Activated T-helper 1 cell treated with anti-CD3 and anti-CD28 coated beads, Interleukin-12 subunit alpha, Interleukin-12 subunit beta, Interleukin-2, Interleukin-4 antibody, amounts not matched to agents 30 ng/mL and 10 ng/mL and 1 ng/mL, durations not matched to agents 14 hours and 24 hours and 36 hours (primary cell): ENCODE measurements around the gene RIC1. TPM values are rescaled to one million over a fixed set of nuclear protein-coding genes. Genes with fewer than 3 reads are reported as not detected.
A peak's percentile ranks its signal among the peaks of the same experiment; 100 is the strongest.

ENCODE experiments used
- DNase-seq: peaks from one replicate; pipeline ENCODE4 v3.0.0; 2021; ENCODE audit warnings: low spot score
- H3K27ac Mint-ChIP-seq: one replicate; pipeline ENCODE4 v1.8.0; 2021; ENCODE audit warnings: mild to moderate bottlenecking, mixed read lengths
- H3K27me3 Mint-ChIP-seq: one replicate; pipeline ENCODE4 v1.8.0; 2022; ENCODE audit warnings: mild to moderate bottlenecking, moderate library complexity, mixed read lengths; ENCODE audit not compliant: insufficient read depth
- H3K36me3 Mint-ChIP-seq: one replicate; pipeline ENCODE4 v1.8.0; 2021; ENCODE audit warnings: low read depth, mixed read lengths
- H3K4me1 Mint-ChIP-seq: one replicate; pipeline ENCODE4 v1.8.0; 2021; ENCODE audit warnings: low read depth, mixed read lengths
- H3K4me3 Mint-ChIP-seq: one replicate; pipeline ENCODE4 v1.8.0; 2021; ENCODE audit warnings: mild to moderate bottlenecking, moderate library complexity, mixed read lengths
- H3K9me3 Mint-ChIP-seq: one replicate; pipeline ENCODE4 v1.8.0; 2021; ENCODE audit warnings: mixed read lengths
- intact Hi-C: fragments of 100-400 bp; cut with micrococcal nuclease; formaldehyde crosslinking; loops from one replicate; pipeline ENCODE4 v1.15.1; 2024
- total RNA-seq: library from RNA; stranded (reverse); gene quantifications from 2 replicates; pipeline ENCODE4 v1.2.3, GENCODE V29; 2022

RIC1 gene
- total RNA-seq, 1 donor from 2014 or later: 20.9 TPM

DNA sequence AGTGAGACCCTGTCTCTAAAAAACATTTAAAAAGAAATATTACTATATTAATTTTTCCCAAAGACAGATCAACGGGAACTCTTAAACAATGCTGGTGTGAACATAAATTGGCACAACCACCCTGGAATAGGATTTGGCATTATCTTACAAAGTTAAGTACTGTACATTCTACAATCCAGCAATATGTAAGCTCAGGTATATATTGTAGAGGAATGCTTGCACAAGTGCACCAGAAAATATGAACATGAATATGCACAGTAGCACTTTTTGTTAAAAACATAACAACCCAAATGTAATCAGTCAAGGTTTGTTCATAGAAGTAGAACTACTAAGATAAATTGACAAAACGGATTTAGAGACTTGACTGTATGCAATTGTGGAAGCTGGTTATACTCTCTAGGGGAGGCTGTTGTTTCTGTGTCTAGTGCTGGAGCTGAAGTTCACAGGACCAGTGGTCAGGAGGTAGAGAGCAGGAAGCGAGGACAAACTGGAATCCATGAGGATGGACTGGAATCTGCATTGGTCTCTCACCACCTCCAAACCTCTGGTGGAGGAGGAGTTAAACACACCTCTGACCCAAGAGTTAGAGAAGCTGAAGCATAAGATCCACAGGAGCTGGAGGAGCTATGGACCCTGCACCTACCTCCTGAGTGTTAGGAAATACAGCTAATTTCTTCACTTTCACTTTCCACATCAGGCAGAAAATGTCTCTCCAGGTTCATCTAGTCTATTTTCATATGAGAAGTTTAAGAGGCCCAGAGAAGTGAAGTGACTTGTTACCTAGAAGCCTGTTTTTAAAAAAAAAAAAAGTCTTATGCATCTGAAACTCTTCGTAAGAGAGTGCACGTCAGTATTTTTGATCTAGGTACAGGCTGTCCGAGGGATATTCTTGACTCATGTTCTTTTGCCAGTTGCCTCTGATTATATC, 20.3 kb upstream of the RIC1 start:
- Mint-ChIP-seq H3K9me3 (no peaks in the 10 kb centered on the region), H3K4me1 (peaks cover 18% of the 10 kb centered on the region), H3K36me3 (peaks cover 2% of the 10 kb centered on the region), H3K4me3 (peak overlapping the region; percentile 54), H3K27ac (peak overlapping the region; percentile 9), H3K27me3 (no peaks in the 10 kb centered on the region)
- intact Hi-C loops: loop anchor here (2.0 to 10.0 kb wide), 2 partner anchors 16 to 304 kb away; partner anchors contain the start of gene RLN2
- no peak for DNase-seq

DNA sequence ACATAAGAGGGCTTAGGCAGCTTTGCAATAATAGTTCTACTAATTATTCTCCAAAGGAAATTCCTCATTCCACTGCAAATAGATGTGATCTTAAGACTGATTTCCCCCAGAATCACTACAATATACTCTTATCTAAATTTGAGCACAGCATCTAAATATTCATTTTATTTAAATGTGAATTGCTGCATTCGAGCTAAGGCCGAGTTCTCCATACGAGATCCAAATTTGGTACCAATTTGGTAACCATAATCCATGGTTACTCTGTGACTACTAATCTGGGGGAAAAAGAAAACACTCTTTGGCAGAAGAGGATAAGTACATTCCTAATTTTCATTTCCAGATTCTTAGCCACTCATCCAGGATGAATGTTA, 19.7 kb upstream of the RIC1 start:
- Mint-ChIP-seq H3K27ac (no peak overlapping the region), H3K27me3 (no peaks in the 10 kb centered on the region), H3K4me3 (peak overlapping the region; percentile 54)

DNA sequence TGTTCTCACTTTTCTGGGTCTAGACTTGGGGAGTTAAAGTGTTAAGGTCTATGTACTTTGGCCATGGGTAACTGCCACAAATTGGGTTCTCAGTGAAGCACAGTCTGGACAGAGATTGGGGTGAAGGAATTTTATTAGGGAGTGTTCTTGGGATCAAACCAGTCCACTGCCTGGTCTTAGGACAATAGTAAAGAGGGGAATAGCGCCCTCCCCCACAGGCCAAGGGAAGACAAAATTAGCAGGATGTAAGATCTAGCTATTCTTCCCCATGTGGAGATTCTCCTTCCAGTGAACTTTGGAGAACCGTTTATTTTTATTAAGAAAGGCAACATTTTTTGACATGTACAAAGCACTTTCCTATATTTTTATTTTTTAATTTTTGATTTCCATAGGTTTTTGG, 18.4 kb upstream of the RIC1 start:
- H3K4me1 Mint-ChIP-seq: peaks cover 18% of the 10 kb centered on the region
- no peaks in the 10 kb centered on the region for H3K9me3 Mint-ChIP-seq
- H3K4me3 Mint-ChIP-seq: no peak overlapping the region
- intact Hi-C loops: no loop called here
- no peak overlapping the region for H3K27ac Mint-ChIP-seq
- H3K27me3 Mint-ChIP-seq: no peaks in the 10 kb centered on the region
- peaks cover 2% of the 10 kb centered on the region for H3K36me3 Mint-ChIP-seq
- no peak for DNase-seq

More for the DNA sequence above, 19.7 kb upstream of the RIC1 start:
- Mint-ChIP-seq H3K4me1 (peaks cover 18% of the 10 kb centered on the region), H3K9me3 (no peaks in the 10 kb centered on the region), H3K36me3 (peaks cover 2% of the 10 kb centered on the region)
- DNase-seq: no peak
- intact Hi-C loops: loop anchor here (2.0 to 10.0 kb wide), 2 partner anchors 16 to 304 kb away; partner anchors contain the start of gene RLN2

DNA sequence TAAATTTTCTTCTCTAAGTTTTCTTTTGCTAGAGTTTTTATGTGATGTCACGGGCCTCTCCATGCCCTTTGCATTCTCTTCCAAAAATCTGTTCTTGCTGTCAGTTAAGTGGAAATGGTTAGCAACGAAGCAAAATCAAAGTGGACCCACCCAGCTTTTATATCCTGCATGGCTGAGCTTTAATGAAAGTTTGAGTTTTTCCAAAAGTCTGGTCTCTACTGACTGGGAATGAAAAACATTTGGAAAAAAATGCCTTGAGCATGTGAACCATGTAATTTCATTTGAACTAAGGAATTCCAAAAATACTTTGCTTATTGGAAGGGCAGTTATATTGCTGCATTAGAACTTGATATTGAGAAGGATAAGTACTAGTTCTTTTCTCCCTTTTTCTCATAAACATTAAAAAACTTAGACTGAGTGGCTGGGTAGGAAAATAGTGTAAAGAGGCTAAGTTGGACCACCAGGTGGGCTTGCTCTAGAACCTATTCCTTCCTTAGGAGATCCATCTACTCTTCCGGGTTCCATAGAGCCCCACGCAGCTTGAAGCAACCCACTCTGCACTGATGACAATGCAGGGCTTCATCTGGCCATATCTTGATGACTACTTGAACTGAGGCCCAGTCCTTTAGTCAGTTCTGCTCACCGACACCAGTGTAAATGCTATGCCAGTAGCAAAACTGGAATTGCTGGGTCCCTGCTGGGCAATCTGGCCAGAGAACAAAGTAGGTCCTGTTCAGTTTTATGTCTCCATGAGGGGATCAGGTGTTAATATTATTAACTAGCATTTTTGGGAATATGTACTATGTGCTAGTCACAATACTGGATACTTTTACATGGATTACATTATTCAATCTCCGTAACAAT, 17.4 kb upstream of the RIC1 start:
- intact Hi-C loops: no loop called here
- Mint-ChIP-seq H3K4me1 (peaks cover 18% of the 10 kb centered on the region), H3K4me3 (no peak overlapping the region), H3K36me3 (peaks cover 5% of the 10 kb centered on the region), H3K9me3 (no peaks in the 10 kb centered on the region), H3K27me3 (no peaks in the 10 kb centered on the region), H3K27ac (no peak overlapping the region)
- no peak for DNase-seq

DNA sequence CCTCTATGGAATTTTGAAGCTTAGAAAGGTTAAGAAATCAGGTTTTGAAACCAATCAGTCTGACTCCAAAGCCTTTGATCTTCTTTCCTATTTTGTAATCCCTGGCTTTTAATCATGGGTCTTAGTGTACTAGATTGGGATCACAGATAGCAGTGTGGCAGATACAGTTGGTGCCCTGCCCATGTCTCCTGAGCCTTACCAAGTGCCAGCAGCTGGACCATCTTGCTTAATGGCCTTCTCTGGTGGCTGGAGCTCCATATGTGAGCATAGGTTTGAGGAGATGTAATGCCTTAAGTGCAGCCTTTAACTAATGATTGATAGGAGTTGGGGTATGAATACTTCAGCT, 16.7 kb upstream of the RIC1 start:
- DNase-seq: no peak

DNA sequence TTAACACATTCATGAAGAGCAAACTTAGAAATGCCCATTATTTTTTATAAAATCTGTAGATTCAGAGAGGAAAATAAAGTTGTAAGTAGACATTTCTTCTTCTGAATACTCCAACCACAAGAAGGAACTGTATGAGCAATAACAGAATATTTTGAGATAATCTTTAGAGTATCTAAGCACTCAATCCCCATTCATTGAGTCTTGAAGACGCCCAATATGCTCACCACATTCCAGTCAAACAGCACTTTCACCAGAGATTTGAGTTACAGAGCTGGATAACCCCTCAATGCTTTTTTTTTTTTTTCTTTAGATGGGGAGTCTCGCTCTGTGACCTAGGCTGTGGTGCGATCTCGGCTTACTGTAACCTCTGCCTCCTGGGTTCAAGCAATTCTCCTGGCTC, 14.7 kb upstream of the RIC1 start:
- no peaks in the 10 kb centered on the region for H3K27me3 Mint-ChIP-seq
- H3K4me1 Mint-ChIP-seq: peaks cover 23% of the 10 kb centered on the region
- no peaks in the 10 kb centered on the region for H3K9me3 Mint-ChIP-seq
- no peak overlapping the region for H3K27ac Mint-ChIP-seq
- peaks cover 5% of the 10 kb centered on the region for H3K36me3 Mint-ChIP-seq
- intact Hi-C loops: no loop called here
- no peak for DNase-seq
- no peak overlapping the region for H3K4me3 Mint-ChIP-seq

More for the DNA sequence above, 16.7 kb upstream of the RIC1 start:
- no peaks in the 10 kb centered on the region for H3K9me3 Mint-ChIP-seq
- H3K4me1 Mint-ChIP-seq: peaks cover 20% of the 10 kb centered on the region
- no peak overlapping the region for H3K27ac Mint-ChIP-seq
- H3K27me3 Mint-ChIP-seq: no peaks in the 10 kb centered on the region
- peaks cover 3% of the 10 kb centered on the region for H3K36me3 Mint-ChIP-seq
- H3K4me3 Mint-ChIP-seq: no peak overlapping the region
- intact Hi-C loops: no loop called here

DNA sequence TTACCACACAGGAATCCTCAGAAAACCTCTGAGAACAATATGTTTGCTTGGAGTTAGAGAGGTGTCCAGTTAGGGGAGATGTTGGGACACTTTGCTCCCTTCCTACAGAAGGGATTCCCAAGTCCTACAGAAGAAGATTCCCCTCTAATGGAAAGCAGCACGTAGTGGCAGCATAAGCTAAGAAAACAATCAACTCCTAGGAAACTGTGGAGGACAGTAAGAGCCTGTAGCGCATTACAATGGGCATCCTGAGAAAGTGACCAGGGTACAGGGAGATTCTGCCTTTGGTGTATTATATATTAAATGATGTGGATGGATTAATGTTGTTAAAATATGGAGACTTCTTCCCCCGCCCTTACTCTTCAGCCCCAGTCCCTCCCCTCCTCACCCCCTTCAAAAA, 13.9 kb upstream of the RIC1 start:
- no peak overlapping the region for H3K4me3 Mint-ChIP-seq

DNA sequence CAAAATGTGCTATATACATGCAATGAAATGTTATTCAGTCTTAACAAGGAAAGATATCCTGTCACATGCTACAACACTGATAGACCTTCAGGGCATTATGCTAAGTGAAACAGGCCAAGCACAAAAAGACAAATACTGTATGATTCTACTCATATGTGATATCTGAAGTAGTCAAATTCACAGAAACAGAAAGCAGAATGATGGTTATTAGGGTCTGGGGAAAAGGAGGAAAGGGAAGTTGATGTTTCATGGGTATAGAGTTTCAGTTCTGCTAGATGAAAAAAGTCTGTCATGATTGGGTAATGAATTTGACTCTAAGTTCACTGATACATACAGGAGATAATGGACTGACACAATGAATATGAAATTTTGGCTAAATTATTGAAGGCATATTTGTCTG, 11.2 kb upstream of the RIC1 start:
- Mint-ChIP-seq H3K9me3 (no peaks in the 10 kb centered on the region), H3K4me1 (peaks cover 16% of the 10 kb centered on the region), H3K36me3 (peaks cover 6% of the 10 kb centered on the region), H3K27me3 (no peaks in the 10 kb centered on the region), H3K27ac (peak overlapping the region; percentile 11), H3K4me3 (no peak overlapping the region)
- no peak for DNase-seq
- intact Hi-C loops: no loop called here

More for the DNA sequence above, 13.9 kb upstream of the RIC1 start:
- intact Hi-C loops: no loop called here
- DNase-seq: no peak
- no peaks in the 10 kb centered on the region for H3K27me3 Mint-ChIP-seq
- peaks cover 5% of the 10 kb centered on the region for H3K36me3 Mint-ChIP-seq
- H3K27ac Mint-ChIP-seq: no peak overlapping the region
- no peaks in the 10 kb centered on the region for H3K9me3 Mint-ChIP-seq
- H3K4me1 Mint-ChIP-seq: peaks cover 20% of the 10 kb centered on the region

DNA sequence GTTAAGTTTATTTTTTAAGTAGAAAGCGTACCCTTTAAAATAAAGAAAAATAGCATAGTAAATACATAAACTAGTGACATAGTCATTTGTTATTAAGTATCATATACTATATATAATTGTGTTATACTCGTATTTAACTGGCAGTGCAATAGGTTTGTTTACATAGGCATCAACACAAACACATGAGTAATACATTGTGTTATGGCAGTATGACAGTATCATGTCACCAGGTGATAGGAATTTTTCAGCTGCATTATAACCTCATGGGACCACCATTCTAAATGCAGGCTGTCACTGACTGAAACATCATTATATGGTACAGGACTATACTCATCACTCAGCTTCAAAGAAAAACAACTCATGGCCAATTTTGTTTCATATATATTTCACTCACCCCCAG, 8.4 kb upstream of the RIC1 start:
- DNase-seq: no peak
- Mint-ChIP-seq H3K27me3 (no peaks in the 10 kb centered on the region), H3K9me3 (no peaks in the 10 kb centered on the region), H3K27ac (no peak overlapping the region), H3K4me1 (peaks cover 27% of the 10 kb centered on the region), H3K4me3 (no peak overlapping the region), H3K36me3 (peaks cover 9% of the 10 kb centered on the region)
- intact Hi-C loops: loop anchor here (10.0 kb wide), 1 partner anchor 786 kb away; no protein-coding TSS in a partner anchor

DNA sequence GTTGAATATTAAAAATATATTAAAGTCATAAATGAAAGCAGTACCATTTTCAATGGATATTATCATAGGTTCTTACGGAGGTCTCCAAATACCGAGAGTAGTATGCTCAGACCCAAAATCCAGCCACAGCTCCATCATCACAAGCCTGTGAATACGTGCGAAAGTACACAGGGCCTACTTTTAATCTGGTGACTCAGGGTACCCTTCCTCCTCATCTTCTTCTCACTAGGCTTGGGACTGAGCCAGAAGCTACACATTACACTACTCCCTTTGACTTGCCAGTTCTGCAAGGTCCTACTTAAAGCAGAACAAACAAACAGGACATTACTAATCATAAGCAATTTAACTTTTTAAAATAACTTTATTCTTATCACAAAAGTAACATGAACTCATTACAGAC, 7.6 kb upstream of the RIC1 start:
- intact Hi-C loops: loop anchor here (10.0 kb wide), 1 partner anchor 787 kb away; no protein-coding TSS in a partner anchor

DNA sequence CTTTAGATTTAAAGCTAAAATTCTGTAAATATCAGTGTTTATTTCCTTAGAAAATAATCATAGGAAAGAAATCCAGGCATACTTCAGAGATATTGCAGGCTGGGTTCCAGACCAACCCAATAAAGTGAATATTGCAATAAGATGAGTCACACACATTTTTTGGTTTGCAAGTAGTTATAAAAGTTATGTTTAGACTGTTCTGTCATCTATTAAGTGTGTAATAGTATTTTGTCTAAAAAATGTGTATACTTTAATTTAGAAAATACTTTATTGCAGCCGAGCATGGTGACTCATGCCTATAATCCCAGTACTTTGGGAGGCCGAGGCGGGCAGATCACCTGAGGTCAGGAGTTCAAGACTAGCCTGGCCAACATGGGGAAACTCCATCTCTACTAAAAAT, 6.9 kb upstream of the RIC1 start:
- intact Hi-C loops: loop anchor here (10.0 kb wide), 1 partner anchor 787 kb away; no protein-coding TSS in a partner anchor
- DNase-seq: no peak
- Mint-ChIP-seq H3K4me1 (peaks cover 37% of the 10 kb centered on the region), H3K27ac (no peak overlapping the region), H3K36me3 (peaks cover 6% of the 10 kb centered on the region), H3K27me3 (no peaks in the 10 kb centered on the region), H3K9me3 (no peaks in the 10 kb centered on the region), H3K4me3 (no peak overlapping the region)

More for the DNA sequence above, 7.6 kb upstream of the RIC1 start:
- no peak for DNase-seq
- no peak overlapping the region for H3K4me3 Mint-ChIP-seq
- no peaks in the 10 kb centered on the region for H3K9me3 Mint-ChIP-seq
- peaks cover 7% of the 10 kb centered on the region for H3K36me3 Mint-ChIP-seq
- peaks cover 32% of the 10 kb centered on the region for H3K4me1 Mint-ChIP-seq
- no peak overlapping the region for H3K27ac Mint-ChIP-seq
- H3K27me3 Mint-ChIP-seq: no peaks in the 10 kb centered on the region

DNA sequence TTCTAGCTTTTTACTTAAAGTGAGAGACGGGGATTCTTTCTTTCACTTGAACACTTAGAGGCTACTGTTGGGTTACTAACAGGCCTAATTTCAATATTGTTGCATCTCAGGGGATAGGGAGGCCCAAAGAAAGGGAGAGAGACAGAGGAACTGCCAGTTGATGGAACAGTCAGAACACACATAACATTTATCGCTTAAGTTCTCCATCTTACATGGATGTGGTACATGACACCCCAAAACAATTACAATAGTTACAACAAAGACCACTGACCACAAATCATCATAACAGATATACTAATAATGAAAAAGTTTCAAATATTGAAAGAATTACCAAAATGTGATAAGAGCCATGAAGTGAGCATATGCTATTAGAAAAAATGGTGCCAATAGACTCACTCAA, 4.3 kb upstream of the RIC1 start:
- peaks cover 37% of the 10 kb centered on the region for H3K4me1 Mint-ChIP-seq
- no peak for DNase-seq
- H3K4me3 Mint-ChIP-seq: no peak overlapping the region
- no peaks in the 10 kb centered on the region for H3K27me3 Mint-ChIP-seq
- intact Hi-C loops: loop anchor here (2.0 to 10.0 kb wide), 6 partner anchors 16 to 1133 kb away; partner anchors contain the start of genes CDC37L1, KDM4C and RCL1
- H3K36me3 Mint-ChIP-seq: peaks cover 5% of the 10 kb centered on the region
- no peaks in the 10 kb centered on the region for H3K9me3 Mint-ChIP-seq
- H3K27ac Mint-ChIP-seq: peak overlapping the region; percentile 32
